ENCODE results near the gene CXorf66. TPM values are rescaled to one million over a fixed set of nuclear protein-coding genes. Genes with fewer than 3 reads are reported as not detected.
"Not testable (repeated sequence)": the region's sequence is repeated elsewhere in the genome, so short reads cannot be mapped to it uniquely, and the experiment has no call there.

Gene CXorf66, protein sequence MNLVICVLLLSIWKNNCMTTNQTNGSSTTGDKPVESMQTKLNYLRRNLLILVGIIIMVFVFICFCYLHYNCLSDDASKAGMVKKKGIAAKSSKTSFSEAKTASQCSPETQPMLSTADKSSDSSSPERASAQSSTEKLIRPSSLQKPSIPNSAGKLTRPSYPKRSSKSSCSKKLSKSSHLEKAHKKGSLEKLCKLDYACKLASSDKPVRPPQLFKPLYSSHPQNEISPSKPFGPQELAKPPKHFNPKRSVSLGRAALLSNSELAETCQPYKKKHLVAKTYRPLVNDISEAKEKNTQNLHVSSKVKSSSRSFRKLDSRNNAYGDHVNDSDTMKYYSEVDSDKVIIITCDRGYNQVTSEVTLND
- polyA plus RNA-seq (ENCODE audit: insufficient read length in 3 of 3): not detected
- long read RNA-seq, donor 1: 0 reads
- long read RNA-seq, donor 2: 0 reads
- long read RNA-seq, donor 3: 0 reads
- long read RNA-seq, donor 4: 0 reads
- long read RNA-seq, donor 5: 0 reads
- long read RNA-seq, donor 6: 0 reads
- long read RNA-seq, donor 7: 0 reads
- long read RNA-seq, donor 8: 0 reads
- long read RNA-seq, donor 9: 0 reads
- long read RNA-seq, donor 10: 0 reads
- long read RNA-seq, donor 11: 0 reads
- long read RNA-seq, donor 12: 0 reads
- long read RNA-seq, donor 13: 0 reads
- long read RNA-seq, donor 14: 0 reads
- long read RNA-seq, donor 15: 0 reads
- long read RNA-seq, donor 16: 0 reads

- DNase-seq (ENCODE audit: extremely low read depth in 1 of 11, low read depth in 9 of 11, low spot score in 4 of 11): no peak
Observed at GRCh38 chrX:139965421-139965820, at the start of gene CXorf66. Gene CXorf66 (minus strand): TSS chrX:139965521. CDS start chrX:139965496, 25 bp downstream.

GRCh38 chrX:139982856-139983255 lies 17.5 kb upstream of the CXorf66 start:
- DNase-seq (ENCODE audit: extremely low read depth in 1 of 11, low read depth in 9 of 11, low spot score in 4 of 11): no peak

GRCh38 chrX:139974471-139974870 lies 9.2 kb upstream of the CXorf66 start:
- no peak for DNase-seq (ENCODE audit: extremely low read depth in 1 of 11, low read depth in 9 of 11, low spot score in 4 of 11)

- no peak for DNase-seq (ENCODE audit: extremely low read depth in 1 of 11, low read depth in 9 of 11, low spot score in 4 of 11)
Observed at GRCh38 chrX:139972629-139973624, 7.6 kb upstream of the CXorf66 start.

- no peak for DNase-seq (ENCODE audit: extremely low read depth in 1 of 11, low read depth in 9 of 11, low spot score in 4 of 11)
Observed at GRCh38 chrX:139972113-139972512, 6.8 kb upstream of the CXorf66 start.

DNA sequence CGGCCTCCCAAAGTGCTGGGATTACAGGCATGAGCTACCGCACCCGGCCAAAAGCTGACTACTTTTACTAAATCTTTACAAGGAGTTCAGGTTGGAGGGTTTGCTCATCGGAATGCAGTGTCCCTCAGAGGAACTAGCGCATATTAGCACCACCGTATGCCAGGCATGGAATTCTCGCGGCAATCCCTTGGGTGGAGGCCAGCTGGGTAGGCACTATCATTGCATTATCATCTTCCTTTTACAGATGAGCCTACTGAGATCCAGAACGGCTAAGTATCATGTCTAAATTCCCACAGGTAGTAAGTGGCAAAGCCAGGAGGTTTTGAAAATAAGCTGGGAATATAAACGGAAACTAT lies 6.1 kb upstream of the CXorf66 start:
- no peak for DNase-seq (ENCODE audit: extremely low read depth in 1 of 11, low read depth in 9 of 11, low spot score in 4 of 11)

- DNase-seq (ENCODE audit: extremely low read depth in 1 of 11, low read depth in 9 of 11, low spot score in 4 of 11): no peak
Observed at GRCh38 chrX:139969286-139969685, 4.0 kb upstream of the CXorf66 start.

DNA sequence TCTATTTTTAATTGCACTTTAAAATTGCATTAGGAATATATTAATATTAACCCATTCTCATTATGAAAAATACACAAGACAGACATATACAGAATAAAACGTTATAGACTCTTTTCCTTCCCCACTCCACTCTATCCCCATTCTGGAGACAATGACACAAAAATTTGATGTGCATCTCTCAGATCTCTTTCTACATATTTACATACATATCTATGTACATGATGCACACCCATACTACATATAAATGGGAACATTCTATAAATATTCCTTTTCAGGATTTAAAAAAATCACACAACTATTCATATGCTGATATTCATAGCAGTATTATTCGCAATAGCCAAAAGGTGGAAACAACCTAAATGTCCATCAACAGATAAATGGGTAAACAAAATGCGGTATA lies 2.4 kb upstream of the CXorf66 start:
- no peak for DNase-seq (ENCODE audit: extremely low read depth in 1 of 11, low read depth in 9 of 11, low spot score in 4 of 11)

GRCh38 chrX:139967300-139967699 lies 2.0 kb upstream of the CXorf66 start:
- no peak for DNase-seq (ENCODE audit: extremely low read depth in 1 of 11, low read depth in 9 of 11, low spot score in 4 of 11)

DNA sequence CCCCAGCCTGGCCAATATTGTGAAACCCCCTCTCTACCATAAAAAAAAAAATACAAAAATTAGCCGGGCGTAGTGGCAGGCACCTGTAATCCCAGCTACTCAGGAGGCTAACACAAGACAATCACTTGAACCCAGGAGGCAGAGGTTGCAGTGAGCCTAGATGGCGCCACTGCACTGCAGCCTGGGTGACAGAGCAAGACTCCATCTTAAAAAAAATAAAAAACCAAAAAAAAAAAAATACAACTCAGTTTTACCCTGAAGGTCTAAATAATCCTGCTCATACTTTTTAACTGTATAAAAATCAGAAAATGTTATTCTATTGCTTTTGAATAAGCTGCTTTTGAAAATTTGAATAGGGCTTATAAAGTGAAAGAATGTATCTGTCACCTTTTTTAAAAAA lies 838 bp upstream of the CXorf66 start:
- not testable (repeated sequence) for DNase-seq (ENCODE audit: extremely low read depth in 1 of 11, low read depth in 9 of 11, low spot score in 4 of 11)

GRCh38 chrX:139961091-139961490 lies 4.2 kb downstream of the CXorf66 start:
- DNase-seq (ENCODE audit: extremely low read depth in 1 of 11, low read depth in 9 of 11, low spot score in 4 of 11): not testable (repeated sequence)

DNA sequence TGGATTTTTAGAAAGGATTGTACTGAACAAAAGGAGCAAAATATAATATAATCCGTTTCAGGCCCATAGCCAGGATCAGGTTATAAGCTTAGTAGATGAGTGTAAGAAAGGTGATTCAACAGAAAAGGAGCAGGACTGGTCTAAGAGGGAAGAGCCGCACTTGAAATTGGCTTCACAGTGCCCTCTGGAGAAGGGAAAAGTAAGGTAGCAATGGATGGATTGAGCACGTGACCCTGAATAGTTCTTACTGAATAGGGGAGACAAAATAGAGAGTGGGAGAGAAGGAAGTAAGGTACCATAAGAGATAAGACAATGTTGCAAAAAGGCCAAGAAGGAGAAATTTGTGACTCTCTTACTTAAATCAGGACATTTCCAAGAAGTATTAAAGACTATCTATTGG lies 15.6 kb downstream of the CXorf66 start:
- DNase-seq (ENCODE audit: extremely low read depth in 1 of 11, low read depth in 9 of 11, low spot score in 4 of 11): no peak

GRCh38 chrX:139945075-139945474 lies 20.2 kb downstream of the CXorf66 start:
- DNase-seq (ENCODE audit: extremely low read depth in 1 of 11, low read depth in 9 of 11, low spot score in 4 of 11): no peak

DNA sequence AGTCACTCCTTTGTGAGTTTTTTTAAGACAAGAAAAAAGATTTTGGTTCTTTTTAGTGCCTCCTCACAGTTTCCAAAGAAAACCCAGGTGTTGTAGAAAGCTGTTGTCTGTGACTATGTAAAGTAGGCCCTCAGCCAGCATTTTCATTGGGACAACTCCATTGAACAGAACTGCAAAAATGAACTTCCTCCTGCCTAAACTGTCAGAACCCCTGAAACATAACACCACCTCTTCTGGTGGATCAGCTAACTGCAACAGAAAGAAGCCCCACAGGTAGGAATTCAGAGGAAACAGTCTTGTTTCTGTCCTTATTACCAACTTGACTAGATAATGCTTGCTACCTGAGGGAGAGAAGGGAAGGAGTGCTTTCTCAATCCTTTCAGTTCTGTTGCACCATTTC lies 29.1 kb downstream of the CXorf66 start:
- no peak for DNase-seq (ENCODE audit: extremely low read depth in 1 of 11, low read depth in 9 of 11, low spot score in 4 of 11)

DNA sequence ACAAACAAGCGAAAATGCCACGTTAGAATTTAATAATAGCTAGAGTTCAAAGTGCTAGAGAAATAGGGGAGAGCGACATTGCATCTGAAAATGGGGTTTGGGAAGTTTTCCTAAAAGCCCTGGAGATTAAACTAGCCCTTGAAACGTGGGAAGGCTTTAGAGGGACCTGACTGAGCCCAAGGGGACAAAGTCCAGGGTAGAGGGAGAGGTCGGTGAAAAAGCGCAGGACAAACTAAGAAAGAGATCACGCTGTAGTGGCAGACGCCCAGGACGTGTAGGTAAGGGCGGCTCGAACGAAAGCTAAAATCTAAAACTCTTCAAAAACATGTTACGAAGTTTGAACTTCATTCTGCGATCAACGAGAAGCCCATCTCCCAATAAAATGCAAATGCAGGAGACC lies 31.4 kb downstream of the CXorf66 start:
- DNase-seq (ENCODE audit: extremely low read depth in 1 of 11, low read depth in 9 of 11, low spot score in 4 of 11): no peak

DNA sequence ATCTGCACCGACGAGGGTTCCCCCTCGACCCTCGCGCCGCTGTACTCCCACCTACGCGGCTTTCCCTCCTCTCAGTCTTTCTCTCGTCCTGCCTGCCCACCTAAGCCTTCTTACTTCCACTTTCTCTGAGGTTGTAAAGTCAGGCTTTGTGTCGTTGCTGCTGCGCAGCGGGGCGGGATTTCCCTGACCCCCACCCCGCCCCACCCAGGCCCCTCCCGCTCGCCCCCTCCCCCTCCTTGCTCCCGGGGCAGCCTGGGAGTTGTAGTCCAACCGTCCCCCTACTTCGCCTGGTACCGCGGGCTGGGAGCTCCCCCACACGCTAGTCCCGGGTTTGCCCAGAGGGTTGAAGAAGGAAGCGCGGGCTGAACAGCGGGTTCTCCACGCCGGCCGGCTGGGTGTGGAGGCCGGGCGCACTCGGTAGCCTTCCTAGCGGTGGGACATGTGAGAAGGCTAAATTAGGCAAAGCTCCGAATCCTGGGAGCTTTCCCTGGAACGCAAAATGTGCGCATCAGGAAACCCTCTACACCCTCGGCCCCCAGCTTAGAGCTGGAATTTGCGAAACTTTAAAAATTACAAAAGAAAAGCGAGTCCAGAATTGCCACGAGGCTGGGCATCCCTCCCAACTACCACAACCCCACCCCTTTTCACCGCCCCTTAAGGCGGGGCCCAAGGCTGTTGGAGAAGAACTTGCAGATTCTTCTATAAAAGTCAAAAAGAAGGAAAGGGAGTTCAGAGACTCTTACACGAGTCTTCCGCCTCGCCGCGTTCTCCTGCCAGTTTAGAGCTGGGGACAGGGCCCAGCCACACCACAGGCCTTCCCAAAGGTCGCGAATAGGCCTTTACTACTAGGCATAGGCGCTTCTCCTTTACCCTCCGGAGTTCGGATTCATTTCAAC lies 32.2 kb downstream of the CXorf66 start, which contains the start of gene ATP11C:
Gene ATP11C, minus strand, starts transcription at position 153 of the 896 bp plus-strand sequence. CDS start 1,011 bp downstream, outside the sequence.
- DNase-seq (ENCODE audit: extremely low read depth in 1 of 11, low read depth in 9 of 11, low spot score in 4 of 11): peak; percentile 53 to 74 (median 64)

DNA sequence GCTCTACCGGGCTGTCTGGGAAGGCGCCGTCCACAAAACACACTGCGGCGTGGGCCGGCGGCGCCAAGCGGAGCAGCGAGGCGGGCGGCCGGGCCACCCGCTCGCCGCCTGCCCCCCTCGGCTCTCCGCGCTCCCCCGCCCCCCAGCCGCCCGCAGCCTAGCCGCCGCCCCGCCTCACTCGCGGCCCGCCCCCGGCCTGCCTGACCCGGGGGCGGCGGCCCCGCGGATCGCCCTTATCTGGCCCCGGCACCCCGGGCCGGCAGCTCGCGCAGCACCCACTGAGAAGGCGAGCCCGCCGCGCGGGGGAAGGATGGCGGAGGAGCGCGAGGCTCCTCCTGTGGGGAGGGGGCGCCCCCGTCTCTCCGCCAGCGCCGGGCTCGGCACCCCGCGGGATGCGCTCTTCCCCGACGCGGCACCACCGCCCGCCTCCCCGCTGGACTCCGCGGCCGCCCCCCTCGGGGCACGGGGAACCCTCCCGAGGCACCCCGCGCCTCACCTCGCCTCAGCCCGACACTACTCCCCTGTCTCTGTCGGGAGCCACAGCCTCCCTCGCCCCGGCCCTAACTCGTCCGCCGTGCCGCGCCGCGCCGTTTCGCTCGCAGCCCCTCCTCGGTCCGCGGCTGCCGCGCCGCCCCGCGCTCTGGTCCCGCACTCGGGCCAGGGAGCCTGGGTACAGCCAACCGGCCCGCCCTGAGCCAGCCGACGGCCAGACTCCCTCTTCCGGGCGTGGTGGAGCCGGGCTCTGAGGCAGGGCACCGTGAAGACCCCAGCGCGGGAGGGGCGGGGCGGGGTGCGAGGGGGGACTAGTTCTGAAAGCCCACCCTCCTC lies 33.0 kb downstream of the CXorf66 start:
- peak in 2 of 11 donors; percentile 31 to 32 for DNase-seq (ENCODE audit: extremely low read depth in 1 of 11, low read depth in 9 of 11, low spot score in 4 of 11)
